HepG2 (cell line): ENCODE results near the gene CUEDC2. TPM values are rescaled to one million over a fixed set of nuclear protein-coding genes. Genes with fewer than 3 reads are reported as not detected.

ENCODE experiments used
- CSRNP1 ChIP-seq: sonication (generic); formaldehyde crosslinking; IDR thresholded peaks from 2 replicates; pipeline ENCODE4 v1.8.1; 2023; ENCODE audit warnings: mild to moderate bottlenecking, missing genetic modification reagents
- GMEB1 ChIP-seq: sonication (generic); formaldehyde crosslinking; IDR thresholded peaks from 2 replicates; pipeline ENCODE4 v1.5.1; 2020; ENCODE audit warnings: missing genetic modification reagents, mild to moderate bottlenecking, borderline replicate concordance
- KAT7 ChIP-seq: IDR thresholded peaks from 2 replicates; pipeline ENCODE4 v1.6.1; 2018; ENCODE audit warnings: borderline replicate concordance, missing compliant biosample characterization
- MED1 ChIP-seq: sonication (generic); formaldehyde crosslinking; IDR thresholded peaks from 2 replicates; pipeline ENCODE4 v1.4.0; 2020; ENCODE audit warnings: missing genetic modification reagents
- MIXL1 ChIP-seq: IDR thresholded peaks from 2 replicates; pipeline ENCODE4 v1.6.1; 2016
- RBM39 ChIP-seq: fragments of 200-400 bp; formaldehyde crosslinking; IDR thresholded peaks from one replicate; pipeline ENCODE4 v1.6.1; 2018; ENCODE audit warnings: antibody characterized with exemption, mild to moderate bottlenecking, low read depth, low read length; ENCODE audit not compliant: poor library complexity, severe bottlenecking
- REPIN1 ChIP-seq: sonication (generic); formaldehyde crosslinking; IDR thresholded peaks from 2 replicates; pipeline ENCODE4 v1.8.0; 2022; ENCODE audit warnings: missing genetic modification reagents, low read depth, mild to moderate bottlenecking, borderline replicate concordance
- SMARCC2 ChIP-seq: fragments of 450-650 bp; IDR thresholded peaks from 2 replicates; pipeline ENCODE4 v1.6.1; 2017; ENCODE audit warnings: antibody characterized with exemption, mild to moderate bottlenecking
- THAP11 ChIP-seq: IDR thresholded peaks from 2 replicates; pipeline ENCODE4 v1.6.1; 2016; ENCODE audit warnings: missing biosample characterization, missing genetic modification reagents
- UBTF ChIP-seq: sonication (generic); formaldehyde crosslinking; IDR thresholded peaks from 2 replicates; pipeline ENCODE4 v1.4.0; 2020; ENCODE audit warnings: mild to moderate bottlenecking, missing genetic modification reagents
- ZBTB37 ChIP-seq: sonication (generic); formaldehyde crosslinking; IDR thresholded peaks from 2 replicates; pipeline ENCODE4 v1.4.0; 2020; ENCODE audit warnings: mild to moderate bottlenecking, missing genetic modification reagents
- ZBTB43 ChIP-seq: sonication (generic); formaldehyde crosslinking; conservative IDR thresholded peaks from 2 replicates; pipeline ENCODE4 v1.4.0; 2020; ENCODE audit warnings: missing genetic modification reagents
- ZNF124 ChIP-seq: sonication (generic); formaldehyde crosslinking; IDR thresholded peaks from 2 replicates; pipeline ENCODE4 v1.4.0; 2020; ENCODE audit warnings: missing genetic modification reagents
- ZNF441 ChIP-seq: sonication (generic); formaldehyde crosslinking; IDR thresholded peaks from 2 replicates; pipeline ENCODE4 v1.7.0; 2021; ENCODE audit warnings: missing genetic modification reagents, borderline replicate concordance
- ZNF446 ChIP-seq: sonication (generic); formaldehyde crosslinking; IDR thresholded peaks from 2 replicates; pipeline ENCODE4 v1.5.0; 2020; ENCODE audit warnings: mild to moderate bottlenecking, missing genetic modification reagents
- ZNF574 ChIP-seq: sonication (generic); formaldehyde crosslinking; IDR thresholded peaks from 2 replicates; pipeline ENCODE4 v1.4.0; 2020; ENCODE audit warnings: missing genetic modification reagents
- polyA plus RNA-seq, 8 experiments: library from polyadenylated mRNA; depleted of rRNA in 3 of 8; stranded (reverse) in 7 of 8; unstranded in 1 of 8; fragments of >200 nt; fragmentation: Illumina TruSeq in 4 of 8; extraction: Trizol in 4 of 8; gene quantifications; 2 replicates each; pipeline versions ENCODE4 v1.2.1 to v1.2.3, GENCODE V29; 2011 to 2016; ENCODE audit warnings: low read depth in 4 of 8, missing spikeins in 1 of 8, mixed read lengths in 1 of 8; ENCODE audit not compliant: insufficient read depth in 1 of 8
- total RNA-seq, 5 experiments: library from RNA; depleted of rRNA; stranded (reverse); fragments of >200 nt; fragmentation: Illumina TruSeq; extraction: Trizol; gene quantifications; 2 replicates each; pipeline ENCODE4 v1.2.3, GENCODE V29; 2016; ENCODE audit warnings: low read depth in 1 of 5

Gene CUEDC2
- total and polyA plus RNA-seq, 2 of the 13 experiments (the other 11 are each of a cell fraction or from before 2014, with no cell fraction given) = 13.1 to 18.4 TPM

- TF ChIP-seq ZNF441 (peak; percentile 22; the same call in 1 of the 2 replicates), ZNF446 (CRISPR knock-in tag) (0 out of 2 replicates have a peak, but pooled peaks have one; percentile 26), UBTF (CRISPR knock-in tag) (peak; percentile 60), ZBTB43 (CRISPR knock-in tag) (no peak), ZNF574 (CRISPR knock-in tag) (peak; percentile 94), ZBTB37 (CRISPR knock-in tag) (no peak), RBM39 (peak; percentile 24), REPIN1 (CRISPR knock-in tag) (no peak; the same call in 1 of the 2 replicates), MED1 (CRISPR knock-in tag) (0 out of 2 replicates have a peak, but pooled peaks have one; percentile 25), ZNF124 (CRISPR knock-in tag) (0 out of 2 replicates have a peak, but pooled peaks have one; percentile 13), SMARCC2 (no peak), CSRNP1 (CRISPR knock-in tag) (peak; percentile 61; the same call in 1 of the 2 replicates), KAT7 (CRISPR knock-in tag) (peak; percentile 35), MIXL1 (CRISPR knock-in tag) (0 out of 2 replicates have a peak, but pooled peaks have one; percentile 34), GMEB1 (CRISPR knock-in tag) (no peak; the same call in 1 of the 2 replicates), THAP11 (CRISPR knock-in tag) (peak; percentile 52; the same call in 1 of the 2 replicates)
Measured at GRCh38 chr10:102434394-102435132, 2.2 kb upstream of the CUEDC2 start (continued).
